ELF-1 (cell line): ENCODE data around the gene SYNGR4.
A peak's percentile ranks its signal among the peaks of the same experiment; 100 is the strongest.

Experiments used
- DNase-seq: peaks from one replicate; pipeline ENCODE4 v3.0.0-alpha.2; 2016; ENCODE audit warnings: low read depth, low spot score

The SYNGR4 gene

DNA sequence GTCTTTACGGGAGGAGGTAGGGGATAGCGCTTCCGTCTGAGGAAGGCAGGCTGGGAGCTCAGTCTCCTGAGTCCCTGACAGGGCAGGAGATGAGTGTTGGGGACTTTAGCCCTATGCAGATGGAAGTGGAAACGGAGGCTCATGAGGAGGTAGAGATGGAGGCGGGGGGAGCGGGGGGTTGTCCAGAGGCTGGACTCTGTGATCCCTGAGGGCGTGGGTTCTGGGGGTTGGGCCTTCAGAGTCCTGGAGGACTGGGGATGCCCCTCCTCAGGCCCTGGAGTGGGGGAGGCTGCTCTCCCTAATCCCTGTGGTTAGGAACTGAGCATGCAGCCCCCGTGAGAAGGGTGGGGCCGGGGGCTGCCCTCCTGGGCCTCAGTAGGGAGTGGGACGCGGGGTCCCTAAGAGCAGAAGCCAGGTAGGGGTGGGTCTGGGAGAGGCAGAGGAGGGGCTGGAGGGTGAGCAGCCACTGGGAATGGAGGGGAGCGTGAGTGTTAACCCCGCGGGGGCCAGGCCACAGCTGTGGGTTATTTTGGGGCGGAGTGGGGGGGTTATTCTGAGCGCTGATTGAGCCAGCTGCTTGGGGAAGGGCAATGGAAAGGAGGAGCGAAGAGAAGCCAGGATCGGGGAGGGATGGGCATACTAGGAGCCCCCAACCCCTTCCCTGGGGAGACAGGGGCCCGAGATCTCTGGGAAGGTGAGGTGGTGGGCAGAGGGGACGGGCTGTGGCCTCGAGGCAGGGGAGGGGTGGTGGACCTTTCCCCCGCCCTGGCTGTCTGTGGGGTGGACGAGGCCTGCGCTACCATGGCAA, 32.1 kb downstream of the SYNGR4 start:
- no peak for DNase-seq

DNA sequence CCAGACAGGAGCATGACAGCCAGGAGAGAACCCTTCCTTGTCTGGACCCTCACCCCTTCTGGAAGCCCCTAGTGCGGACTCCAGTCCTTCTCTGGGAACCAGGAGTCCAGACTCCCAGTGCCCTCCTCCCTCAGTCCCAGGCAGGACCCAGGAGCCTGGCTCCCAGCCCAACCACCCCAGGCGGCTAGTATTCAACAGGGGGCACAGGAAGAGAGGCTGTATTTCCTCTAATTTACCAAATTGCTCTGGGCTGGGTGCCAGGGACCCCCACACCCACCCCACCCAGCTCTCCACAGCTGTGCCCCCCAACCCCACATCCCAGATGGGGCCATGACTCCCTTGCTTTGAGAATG, 32.6 kb downstream of the SYNGR4 start:
- no peak for DNase-seq

DNA sequence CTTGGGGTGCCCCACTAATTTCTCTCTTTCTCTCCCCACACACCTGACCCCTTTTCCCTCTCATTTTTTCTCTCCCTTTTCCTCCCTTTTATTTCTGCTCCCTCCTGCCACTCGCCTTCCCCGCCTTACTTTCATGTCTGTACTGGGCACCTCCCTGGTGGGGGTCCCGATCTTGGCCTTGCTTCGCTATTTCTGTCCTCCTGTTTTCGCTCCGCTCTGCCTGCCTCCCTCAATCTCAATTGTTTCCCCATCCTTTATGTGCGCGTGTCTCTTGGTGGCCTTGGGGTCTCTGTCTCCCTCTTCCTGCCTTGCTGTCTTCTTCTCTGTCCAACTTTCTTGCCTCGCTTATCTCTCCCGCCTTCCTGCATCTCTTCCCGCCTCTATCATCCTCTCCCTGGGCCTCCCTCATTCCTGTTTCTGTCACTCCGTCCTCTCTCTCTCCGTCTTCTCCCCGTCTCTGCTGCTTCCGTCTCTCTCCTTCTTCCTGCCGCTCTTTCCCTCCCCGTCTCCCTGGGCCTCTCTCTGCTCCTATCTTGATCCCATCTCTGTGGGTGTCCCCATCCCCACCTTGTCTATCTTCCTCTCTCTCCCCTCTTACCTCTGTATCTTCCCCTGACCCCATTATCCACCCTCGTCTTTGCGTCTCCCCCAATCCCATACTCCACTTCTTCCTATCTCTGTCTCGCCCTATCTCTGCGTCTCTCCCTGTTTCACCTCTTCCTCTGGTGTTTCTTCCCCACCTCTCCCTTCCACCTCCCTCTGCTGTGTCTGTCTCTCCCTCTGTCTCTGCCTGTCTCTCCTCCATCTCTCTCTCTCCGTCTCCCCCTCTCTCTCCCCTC, 33.3 kb downstream of the SYNGR4 start:
- no peak for DNase-seq

DNA sequence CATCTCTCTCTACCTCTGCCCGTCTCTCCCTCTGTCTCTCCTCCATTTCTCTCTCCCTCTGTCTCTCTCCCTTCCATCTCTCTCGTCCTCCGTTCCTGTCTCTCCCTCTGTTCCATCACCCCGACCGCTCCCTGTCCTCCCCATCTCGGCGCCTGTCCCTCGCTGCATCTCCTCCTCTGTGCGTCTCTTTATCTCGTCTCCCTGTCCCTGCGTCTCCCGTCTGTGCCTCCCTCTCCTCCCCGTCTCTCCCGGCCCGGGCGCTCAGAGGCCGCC, 33.9 kb downstream of the SYNGR4 start:
- no peak for DNase-seq

DNA sequence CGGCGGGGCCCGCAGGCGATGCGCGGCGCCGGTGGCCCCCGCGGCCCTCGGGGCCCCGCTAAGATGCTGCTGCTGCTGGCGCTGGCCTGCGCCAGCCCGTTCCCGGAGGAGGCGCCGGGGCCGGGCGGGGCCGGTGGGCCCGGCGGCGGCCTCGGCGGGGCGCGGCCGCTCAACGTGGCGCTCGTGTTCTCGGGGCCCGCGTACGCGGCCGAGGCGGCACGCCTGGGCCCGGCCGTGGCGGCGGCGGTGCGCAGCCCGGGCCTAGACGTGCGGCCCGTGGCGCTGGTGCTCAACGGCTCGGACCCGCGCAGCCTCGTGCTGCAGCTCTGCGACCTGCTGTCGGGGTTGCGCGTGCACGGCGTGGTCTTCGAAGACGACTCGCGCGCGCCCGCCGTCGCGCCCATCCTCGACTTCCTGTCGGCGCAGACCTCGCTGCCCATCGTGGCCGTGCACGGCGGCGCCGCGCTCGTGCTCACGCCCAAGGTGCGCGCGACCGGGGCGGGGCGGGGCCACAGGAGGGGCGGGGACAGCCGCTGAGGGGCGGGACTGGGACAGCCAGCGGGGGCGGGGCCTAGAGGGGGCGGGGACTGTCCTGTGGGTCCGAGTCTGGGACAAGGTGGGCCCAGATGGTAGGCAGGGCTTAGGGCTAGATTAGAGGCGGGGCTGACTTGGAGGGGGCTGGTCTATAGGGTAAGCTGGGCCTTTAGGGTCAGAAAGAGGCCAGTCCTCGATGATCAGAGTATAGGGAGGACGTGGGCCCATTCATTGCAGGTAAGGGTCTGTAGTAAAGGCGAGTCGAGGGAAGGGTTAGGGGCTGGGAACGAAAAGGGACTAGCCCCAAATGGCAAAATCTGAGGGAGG, 34.4 kb downstream of the SYNGR4 start:
- DNase-seq: peak; percentile 92

DNA sequence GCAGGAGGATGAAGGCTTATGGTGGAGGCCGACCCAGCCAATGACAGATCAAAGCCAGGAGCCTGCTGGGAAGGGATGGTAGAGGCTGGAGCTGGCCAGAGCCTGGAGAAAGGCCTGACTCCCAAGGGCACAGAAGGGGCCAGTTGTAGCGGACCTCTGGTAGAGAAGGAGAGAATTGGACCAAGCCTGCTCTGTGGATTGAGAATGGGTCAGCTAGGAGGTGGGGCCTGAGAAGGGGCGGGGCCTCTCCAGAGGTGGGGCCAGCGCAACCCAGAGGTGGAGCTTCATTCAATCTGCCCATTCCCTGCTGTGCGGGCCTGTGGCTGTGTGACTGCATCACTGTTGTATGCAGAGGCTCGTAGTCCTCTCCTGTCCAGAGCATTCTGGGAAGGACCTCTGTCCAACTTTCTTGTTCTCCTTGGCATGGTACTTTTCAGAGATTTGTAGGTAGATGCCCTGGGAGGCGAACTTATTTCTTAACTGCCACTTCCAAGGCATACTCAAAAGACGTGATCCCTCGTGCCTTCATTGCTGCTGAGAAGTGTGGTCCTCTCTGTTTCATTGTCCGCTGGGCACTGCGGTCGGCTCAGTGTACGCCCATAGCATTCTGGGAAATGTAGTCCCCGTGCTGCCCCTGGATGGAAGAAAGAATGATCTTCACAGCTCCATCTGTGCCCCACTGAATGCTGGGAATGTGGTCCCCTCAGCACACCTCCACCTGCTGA, 36.0 kb downstream of the SYNGR4 start:
- peak; percentile 89 for DNase-seq

DNA sequence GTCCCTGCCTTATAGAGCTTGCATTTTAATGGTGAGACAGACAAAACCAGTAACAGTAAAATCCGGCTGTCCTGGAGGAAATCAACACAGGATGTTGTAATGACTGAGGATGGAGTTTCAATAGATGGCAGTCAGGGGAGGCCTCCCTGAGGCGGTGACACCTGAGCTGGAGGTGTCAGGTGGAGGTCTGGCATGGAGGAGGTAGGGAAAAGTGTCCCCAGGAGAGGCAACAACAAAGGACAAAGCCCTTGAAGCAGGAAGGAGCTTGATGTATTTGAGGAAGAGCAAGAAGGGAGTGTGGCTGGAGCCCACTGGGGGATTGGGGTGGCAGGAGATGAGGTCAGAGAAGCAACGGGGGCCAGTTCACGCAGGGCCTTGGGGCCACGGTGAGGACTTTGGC, 37.1 kb downstream of the SYNGR4 start:
- DNase-seq: no peak

DNA sequence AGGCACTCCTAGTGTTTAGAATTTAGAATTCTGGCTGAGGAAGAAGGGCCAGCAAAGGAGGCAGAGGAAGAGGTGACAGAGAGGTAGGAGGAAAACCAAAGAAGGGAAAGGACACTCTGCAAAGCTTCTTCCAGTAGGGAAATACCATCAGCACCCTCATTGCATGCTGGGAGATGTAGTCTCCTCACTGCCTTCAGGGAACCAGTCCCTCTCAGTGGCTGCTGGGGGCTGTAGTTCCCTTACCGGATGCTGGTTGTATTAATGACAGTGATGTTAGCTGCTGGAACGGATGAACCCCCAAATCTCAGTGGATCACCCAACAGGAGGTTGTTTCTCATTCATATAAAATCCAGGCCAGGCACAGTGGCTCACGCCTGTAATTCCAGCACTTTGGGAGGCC, 39.4 kb downstream of the SYNGR4 start:
- peak; percentile 58 for DNase-seq

DNA sequence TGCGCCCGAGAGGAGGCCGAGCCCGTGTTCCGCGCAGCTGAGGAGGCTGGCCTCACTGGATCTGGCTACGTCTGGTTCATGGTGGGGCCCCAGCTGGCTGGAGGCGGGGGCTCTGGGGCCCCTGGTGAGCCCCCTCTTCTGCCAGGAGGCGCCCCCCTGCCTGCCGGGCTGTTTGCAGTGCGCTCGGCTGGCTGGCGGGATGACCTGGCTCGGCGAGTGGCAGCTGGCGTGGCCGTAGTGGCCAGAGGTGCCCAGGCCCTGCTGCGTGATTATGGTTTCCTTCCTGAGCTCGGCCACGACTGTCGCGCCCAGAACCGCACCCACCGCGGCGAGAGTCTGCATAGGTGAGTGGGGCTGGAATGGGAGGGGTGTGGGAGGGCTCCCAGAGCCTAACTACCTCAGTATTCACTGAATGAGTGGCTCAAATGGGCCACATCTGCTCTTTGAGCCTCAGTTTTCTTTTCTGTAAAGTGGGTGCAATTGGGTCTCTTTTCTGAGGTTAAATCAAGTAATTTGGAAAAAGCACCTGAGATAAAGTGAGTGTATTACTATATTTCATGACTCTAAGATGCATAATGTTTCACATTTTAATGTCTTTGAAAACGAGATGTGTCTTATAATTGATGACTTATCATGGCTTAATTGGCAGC, 41.0 kb downstream of the SYNGR4 start:
- no peak for DNase-seq

DNA sequence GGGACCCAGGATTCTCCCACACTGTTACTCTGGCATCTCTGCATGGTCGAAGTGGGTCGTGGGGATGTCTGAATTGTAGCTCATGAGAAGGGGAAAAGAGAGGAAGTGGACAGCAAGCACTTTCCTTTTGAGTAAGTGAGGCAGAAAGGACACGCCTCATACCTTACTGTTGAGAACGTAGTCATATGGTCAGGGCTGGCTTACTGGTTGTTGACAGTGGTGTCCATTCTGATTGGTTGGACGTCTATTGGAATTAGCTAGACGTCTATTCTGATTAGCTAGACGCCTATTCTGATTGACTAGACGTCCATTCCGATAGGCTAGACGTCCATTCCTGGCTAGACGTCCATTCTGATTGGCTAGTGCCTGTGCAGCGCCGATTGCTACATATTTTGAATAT, 41.7 kb downstream of the SYNGR4 start:
- no peak for DNase-seq

DNA sequence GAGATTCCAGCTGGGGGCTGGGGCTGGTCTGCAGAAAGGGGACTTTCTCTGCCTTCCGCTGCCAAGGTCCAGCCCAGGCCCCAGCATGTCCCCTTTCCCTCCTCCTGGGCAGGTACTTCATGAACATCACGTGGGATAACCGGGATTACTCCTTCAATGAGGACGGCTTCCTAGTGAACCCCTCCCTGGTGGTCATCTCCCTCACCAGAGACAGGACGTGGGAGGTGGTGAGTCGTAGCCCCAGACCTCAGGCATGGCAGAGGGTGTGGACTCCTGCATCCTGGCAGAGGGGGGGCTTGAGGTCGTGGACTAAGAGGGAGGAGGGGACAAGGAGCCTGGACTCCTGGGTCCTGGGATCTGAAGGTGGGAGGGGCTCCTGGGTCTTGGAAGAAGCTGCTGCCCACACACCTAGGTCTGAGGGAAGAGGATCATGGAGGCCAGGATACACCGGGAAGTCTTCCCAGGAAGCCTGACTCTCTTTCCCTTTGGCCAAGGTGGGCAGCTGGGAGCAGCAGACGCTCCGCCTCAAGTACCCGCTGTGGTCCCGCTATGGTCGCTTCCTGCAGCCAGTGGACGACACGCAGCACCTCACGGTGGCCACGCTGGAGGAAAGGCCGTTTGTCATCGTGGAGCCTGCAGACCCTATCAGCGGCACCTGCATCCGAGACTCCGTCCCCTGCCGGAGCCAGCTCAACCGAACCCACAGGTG, 49.9 kb downstream of the SYNGR4 start:
- no peak for DNase-seq

DNA sequence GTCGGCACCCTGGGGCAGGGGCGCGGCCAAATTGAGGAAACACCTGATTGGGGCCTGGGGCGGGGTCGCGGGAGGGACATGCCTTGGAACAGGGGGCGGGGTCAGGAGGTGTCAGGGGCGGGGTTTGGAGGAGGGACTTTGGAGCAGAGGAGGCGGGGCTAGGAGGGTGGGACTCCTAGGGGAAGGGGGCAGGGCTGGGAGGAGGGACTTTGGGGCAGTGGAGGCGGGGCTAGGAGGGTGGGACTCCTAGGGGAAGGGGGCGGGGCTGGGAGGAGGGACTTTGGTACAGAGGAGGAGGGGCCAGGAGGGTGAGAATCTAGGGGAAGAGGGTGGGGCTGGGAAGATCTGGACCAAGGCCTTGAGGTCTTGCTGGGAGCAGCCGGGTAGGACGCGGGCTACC, 51.2 kb downstream of the SYNGR4 start:
- peak; percentile 71 for DNase-seq

DNA sequence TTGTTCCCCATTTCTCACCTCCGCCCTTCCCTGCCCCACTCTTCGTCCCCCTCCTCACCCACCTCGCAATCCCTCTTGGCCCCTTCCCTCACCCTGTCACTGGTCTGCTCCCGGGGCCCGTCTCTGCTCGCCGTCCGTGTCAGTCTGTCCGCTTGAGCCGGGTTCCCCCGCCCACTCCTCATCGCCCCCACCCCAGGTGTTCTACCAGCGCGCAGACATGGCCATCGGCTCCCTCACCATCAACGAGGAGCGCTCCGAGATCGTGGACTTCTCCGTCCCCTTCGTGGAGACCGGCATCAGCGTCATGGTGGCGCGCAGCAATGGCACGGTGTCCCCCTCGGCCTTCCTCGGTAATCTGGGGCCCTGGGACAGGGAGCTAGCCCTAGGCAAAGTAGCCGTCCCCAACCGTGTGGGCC, 51.6 kb downstream of the SYNGR4 start:
- DNase-seq: no peak

DNA sequence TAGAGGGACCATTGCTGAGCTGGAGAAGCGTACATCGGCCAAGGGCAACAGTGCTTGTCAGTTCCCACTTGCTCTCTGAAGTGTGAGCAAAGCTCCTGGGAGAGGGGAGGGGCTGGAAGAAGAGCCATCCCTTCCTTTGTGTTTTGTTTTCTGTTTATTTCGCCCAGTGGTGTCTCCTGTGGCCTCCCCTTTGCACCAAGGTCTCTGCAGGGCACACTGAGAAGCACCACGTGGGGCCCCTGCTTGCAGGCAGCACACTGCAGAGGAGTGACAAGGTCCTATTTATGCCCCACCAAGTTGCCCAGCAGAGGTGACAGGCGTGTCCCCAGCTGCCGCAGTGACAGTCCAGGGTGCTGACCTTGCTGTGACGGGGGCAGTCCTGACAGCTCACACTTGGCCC, 53.3 kb downstream of the SYNGR4 start:
- no peak for DNase-seq

DNA sequence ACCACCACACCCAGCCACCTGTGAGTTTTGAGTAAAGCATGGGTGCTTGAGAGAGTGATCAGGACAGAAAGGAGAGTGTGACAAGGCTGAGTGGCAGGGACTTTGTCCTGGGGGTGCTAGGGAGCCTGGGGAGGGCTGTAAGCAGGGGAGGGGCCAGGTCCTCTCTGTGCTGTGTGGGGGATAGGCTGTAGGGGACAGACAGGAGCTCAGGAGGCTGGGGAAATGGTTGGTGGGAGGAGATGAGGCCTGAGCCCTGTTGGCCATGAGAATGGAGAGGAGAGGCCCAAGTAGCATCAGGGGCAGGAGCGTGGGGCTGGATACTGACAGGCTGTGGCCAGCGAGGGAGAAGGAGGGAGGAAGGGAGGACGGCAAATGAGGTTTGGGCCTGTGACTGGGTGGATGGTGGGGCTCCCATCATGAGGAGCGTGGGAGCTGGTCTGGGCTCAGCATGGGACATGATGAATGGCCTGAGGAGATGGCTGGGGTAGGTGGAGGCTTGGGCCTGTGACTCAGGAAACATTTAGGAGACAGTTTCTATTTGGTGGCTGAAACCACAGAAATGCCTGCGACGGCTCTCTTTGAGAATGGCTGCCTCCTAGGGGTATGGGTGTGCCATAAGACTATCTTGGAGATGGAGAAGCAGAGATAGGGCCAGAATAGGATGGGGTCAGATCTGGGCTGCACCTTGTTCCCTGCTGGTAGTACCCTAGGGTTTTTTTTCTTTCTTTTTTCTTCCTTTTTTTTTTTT, 54.3 kb downstream of the SYNGR4 start:
- DNase-seq: peak; percentile 57

DNA sequence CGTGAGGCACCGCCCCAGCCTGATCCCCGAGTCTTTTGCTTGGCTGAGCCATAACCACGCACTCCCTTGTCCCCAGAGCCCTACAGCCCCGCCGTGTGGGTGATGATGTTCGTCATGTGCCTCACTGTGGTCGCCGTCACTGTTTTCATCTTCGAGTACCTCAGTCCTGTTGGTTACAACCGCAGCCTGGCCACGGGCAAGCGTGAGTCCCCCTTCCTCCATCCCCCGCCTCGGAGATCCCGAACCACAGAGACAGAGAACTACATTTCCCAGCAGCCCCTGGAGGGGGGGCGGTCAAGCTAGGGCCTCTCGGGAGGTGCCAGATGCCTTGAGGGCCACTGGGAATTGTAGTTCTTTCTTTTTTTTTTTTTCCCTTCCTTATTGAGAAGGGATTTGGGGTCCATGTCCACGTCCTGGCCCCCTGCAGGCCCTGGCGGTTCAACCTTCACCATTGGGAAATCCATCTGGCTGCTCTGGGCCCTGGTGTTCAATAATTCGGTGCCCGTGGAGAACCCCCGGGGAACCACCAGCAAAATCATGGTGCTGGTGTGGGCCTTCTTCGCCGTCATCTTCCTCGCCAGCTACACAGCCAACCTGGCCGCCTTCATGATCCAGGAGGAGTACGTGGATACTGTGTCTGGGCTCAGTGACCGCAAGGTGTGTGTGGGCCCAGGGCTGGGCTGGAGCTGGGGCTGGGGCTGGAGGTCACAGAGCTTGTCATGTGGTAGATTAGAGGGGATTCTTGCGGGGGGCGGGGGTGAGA, 55.2 kb downstream of the SYNGR4 start:
- peak; percentile 78 for DNase-seq

DNA sequence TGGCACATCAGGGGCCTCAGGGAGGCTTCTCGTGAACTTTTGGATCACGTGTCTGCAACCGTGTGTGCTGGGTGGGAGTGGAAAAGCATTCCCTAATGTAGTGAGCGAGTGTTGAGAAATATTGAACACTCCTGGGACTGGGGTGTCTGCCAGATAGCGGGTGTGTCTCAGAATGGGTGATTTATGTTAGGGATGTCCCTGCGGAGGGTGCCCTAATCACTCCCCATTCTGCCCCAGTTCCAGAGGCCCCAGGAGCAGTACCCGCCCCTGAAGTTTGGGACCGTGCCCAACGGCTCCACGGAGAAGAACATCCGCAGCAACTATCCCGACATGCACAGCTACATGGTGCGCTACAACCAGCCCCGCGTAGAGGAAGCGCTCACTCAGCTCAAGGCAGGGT, 57.4 kb downstream of the SYNGR4 start:
- DNase-seq: no peak

DNA sequence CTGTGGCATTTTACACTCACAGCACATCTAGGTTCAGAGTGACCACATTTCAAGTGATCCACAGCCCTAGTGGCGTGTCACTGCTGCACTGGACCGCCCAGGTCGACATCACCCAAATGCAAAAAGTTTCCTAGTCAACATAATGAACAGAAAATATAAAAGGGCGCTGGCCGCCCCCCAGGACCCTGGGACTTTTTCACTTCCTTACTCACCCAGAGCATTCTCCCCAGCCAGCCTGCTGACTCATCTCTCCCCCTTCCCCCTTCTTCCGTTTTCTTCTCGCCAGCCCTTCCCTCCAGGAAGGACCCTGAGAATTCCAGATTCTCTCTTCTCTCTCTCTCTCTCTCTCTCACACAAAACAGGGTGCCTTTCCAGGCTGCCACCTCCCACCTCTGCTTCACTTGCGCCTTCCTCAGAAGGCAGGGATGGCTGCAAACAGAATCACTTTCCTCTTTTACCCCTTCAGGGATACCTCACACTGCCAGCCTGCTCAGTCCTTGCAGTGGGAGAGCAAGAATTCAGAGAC, 60.6 kb downstream of the SYNGR4 start:
- DNase-seq: peak; percentile 77
